Right lobe of liver (tissue), 4 donors: ENCODE results near the gene CRYBA2.

ENCODE experiments used
- POLR2A ChIP-seq: fragments of 450-650 bp; IDR thresholded peaks from one replicate; pipeline ENCODE4 v1.6.1; 2017; ENCODE audit warnings: antibody characterized with exemption, mild to moderate bottlenecking
- TF ChIP-seq, protein P1 (sequence below), 4 donors: fragments of 200-600 bp in 3 of 4; fragments of 450-650 bp in 1 of 4; IDR thresholded peaks; one replicate each; pipeline versions ENCODE4 v1.5.1 to v1.8.0; 2016 to 2022; ENCODE audit warnings: antibody characterized with exemption in 4 of 4, mild to moderate bottlenecking in 2 of 4
- donor health status: DM: no; HTN: no; CAD: no.
- donor health status: DM: no; HTN: no; CAD: no.
- donor health status: DM: no; HTN: yes; CAD: no.

DNA sequence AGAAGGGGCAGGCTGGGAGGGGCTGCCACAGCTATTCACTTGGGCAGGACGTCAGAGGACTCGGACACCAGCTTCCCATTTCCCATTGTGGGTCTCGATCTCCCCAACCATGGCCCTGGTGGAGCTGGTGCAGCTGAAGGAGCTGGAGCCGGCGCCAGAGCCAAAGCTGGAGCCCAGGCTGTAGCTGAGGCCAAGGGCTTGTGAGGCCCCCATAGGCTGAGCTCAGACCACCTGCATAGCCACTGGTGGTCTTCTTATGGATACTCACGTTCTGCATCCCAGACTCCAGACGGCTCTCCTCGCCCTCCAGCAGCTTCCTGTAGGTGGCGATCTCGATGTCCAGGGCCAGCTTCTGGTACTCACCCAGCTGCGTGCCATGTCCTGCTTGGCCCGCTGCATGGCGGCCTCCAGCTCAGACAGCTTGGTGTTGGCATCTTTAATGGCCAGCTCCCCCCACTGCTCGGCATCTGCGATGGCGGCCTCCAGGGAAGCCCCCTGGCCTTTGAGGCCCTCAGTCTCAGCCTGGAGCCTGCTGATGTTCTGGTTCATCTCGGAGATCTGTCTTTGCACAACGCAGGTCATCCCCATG is 39.8 kb downstream of the CRYBA2 start:
- TF ChIP-seq POLR2A, result no peak
- TF ChIP-seq, protein P1, sequence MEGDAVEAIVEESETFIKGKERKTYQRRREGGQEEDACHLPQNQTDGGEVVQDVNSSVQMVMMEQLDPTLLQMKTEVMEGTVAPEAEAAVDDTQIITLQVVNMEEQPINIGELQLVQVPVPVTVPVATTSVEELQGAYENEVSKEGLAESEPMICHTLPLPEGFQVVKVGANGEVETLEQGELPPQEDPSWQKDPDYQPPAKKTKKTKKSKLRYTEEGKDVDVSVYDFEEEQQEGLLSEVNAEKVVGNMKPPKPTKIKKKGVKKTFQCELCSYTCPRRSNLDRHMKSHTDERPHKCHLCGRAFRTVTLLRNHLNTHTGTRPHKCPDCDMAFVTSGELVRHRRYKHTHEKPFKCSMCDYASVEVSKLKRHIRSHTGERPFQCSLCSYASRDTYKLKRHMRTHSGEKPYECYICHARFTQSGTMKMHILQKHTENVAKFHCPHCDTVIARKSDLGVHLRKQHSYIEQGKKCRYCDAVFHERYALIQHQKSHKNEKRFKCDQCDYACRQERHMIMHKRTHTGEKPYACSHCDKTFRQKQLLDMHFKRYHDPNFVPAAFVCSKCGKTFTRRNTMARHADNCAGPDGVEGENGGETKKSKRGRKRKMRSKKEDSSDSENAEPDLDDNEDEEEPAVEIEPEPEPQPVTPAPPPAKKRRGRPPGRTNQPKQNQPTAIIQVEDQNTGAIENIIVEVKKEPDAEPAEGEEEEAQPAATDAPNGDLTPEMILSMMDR (IDR thresholded peaks at IDR 0.05), result no peak
